Stimulated activated CD4-positive, alpha-beta T cell treated with anti-CD3 and anti-CD28 coated beads, Interleukin-1b, Interleukin-23, amount 100 ng/mL, for 1 hour (primary cell): ENCODE data around the gene PHLDB2.

Experiments
- DNase-seq, 2 donors: peaks; one replicate each; pipeline ENCODE4 v3.0.0-alpha.2; 2020; ENCODE audit warnings: low read depth in 2 of 2

The PHLDB2 gene

GRCh38 chr3:111851511-111851954, 7.5 kb upstream of the PHLDB2 start:
- DNase-seq = no peak

GRCh38 chr3:111852540-111852939, 6.5 kb upstream of the PHLDB2 start:
- no peak for DNase-seq

GRCh38 chr3:111853068-111853467, 6.0 kb upstream of the PHLDB2 start:
- DNase-seq = no peak

- DNase-seq = no peak
Measured at GRCh38 chr3:111854990-111855389, 4.1 kb upstream of the PHLDB2 start.

GRCh38 chr3:111856501-111856900, 2.6 kb upstream of the PHLDB2 start:
- DNase-seq = no peak

- DNase-seq = no peak
Measured at GRCh38 chr3:111857474-111857873, 1.6 kb upstream of the PHLDB2 start.

- no peak for DNase-seq
Measured at GRCh38 chr3:111858642-111859041, 423 bp upstream of the PHLDB2 start.

- no peak for DNase-seq
Measured at GRCh38 chr3:111859974-111860859, 1.2 kb downstream of the PHLDB2 start.

- no peak for DNase-seq
Measured at GRCh38 chr3:111861391-111861790, 2.3 kb downstream of the PHLDB2 start.

- no peak for DNase-seq
Measured at GRCh38 chr3:111862415-111862814, 3.4 kb downstream of the PHLDB2 start.

- no peak for DNase-seq
Measured at GRCh38 chr3:111862974-111863373, 3.9 kb downstream of the PHLDB2 start.

GRCh38 chr3:111863942-111864694, 5.1 kb downstream of the PHLDB2 start:
- DNase-seq = no peak

- DNase-seq = no peak
Measured at GRCh38 chr3:111864821-111865656, 6.0 kb downstream of the PHLDB2 start.

- no peak for DNase-seq
Measured at GRCh38 chr3:111867889-111868426, 8.9 kb downstream of the PHLDB2 start.

GRCh38 chr3:111870620-111871019, 11.6 kb downstream of the PHLDB2 start:
- no peak for DNase-seq

- DNase-seq = no peak
Measured at GRCh38 chr3:111871809-111872623, 13.0 kb downstream of the PHLDB2 start.

- DNase-seq = no peak
Measured at GRCh38 chr3:111872979-111873378, 13.9 kb downstream of the PHLDB2 start.

- DNase-seq = no peak
Measured at GRCh38 chr3:111874177-111874820, 15.2 kb downstream of the PHLDB2 start.

GRCh38 chr3:111881480-111881879, 22.4 kb downstream of the PHLDB2 start:
- DNase-seq = no peak

- no peak for DNase-seq
Measured at GRCh38 chr3:111882194-111882593, 23.1 kb downstream of the PHLDB2 start.
